ENCODE results near the gene LEMD2. TPM values are rescaled to one million over a fixed set of nuclear protein-coding genes. Genes with fewer than 3 reads are reported as not detected.

The LEMD2 gene
- polyA plus RNA-seq, 1 donor = 33.2 TPM

DNA sequence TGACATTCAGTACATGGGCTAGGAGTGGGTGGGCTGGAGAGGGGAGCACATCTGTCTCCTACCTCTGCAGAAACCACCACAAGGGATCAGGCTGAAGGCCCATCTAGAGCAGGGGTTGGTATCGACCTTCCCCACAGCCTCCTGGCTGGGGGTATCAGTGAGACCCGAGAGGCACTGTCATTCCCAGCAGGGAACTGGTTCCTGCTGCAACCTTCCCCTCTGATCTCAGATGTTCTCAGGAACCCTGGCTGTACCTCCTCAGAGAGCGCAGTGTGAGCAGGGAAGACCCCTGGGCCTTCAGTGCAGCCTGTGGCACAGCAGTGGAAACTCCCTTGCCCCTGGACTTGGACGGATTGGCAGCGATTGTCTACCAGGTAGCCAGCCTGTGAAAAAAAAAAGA, 50.1 kb downstream of the LEMD2 start:
- no peak for DNase-seq (ENCODE audit: low read depth)

DNA sequence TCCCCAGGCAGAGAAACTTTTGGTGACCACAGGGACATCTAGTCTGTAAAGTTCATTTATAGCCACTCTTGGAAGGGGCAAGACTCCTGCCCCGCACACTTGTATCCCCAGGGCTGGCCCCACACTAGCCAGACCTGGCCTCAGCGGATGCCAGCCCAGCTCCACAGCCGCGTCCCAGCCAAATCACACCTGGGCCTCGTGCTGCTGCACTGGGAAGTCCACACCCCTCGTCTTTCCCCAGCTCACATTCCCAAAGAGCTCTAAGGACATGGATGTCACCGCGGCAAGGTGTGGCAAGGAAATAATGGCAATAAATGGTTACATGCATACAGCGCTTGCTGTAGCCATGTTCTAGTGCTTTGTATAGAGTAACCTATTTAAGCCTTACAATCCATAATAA, 50.8 kb downstream of the LEMD2 start:
- no peak for DNase-seq (ENCODE audit: low read depth)

DNA sequence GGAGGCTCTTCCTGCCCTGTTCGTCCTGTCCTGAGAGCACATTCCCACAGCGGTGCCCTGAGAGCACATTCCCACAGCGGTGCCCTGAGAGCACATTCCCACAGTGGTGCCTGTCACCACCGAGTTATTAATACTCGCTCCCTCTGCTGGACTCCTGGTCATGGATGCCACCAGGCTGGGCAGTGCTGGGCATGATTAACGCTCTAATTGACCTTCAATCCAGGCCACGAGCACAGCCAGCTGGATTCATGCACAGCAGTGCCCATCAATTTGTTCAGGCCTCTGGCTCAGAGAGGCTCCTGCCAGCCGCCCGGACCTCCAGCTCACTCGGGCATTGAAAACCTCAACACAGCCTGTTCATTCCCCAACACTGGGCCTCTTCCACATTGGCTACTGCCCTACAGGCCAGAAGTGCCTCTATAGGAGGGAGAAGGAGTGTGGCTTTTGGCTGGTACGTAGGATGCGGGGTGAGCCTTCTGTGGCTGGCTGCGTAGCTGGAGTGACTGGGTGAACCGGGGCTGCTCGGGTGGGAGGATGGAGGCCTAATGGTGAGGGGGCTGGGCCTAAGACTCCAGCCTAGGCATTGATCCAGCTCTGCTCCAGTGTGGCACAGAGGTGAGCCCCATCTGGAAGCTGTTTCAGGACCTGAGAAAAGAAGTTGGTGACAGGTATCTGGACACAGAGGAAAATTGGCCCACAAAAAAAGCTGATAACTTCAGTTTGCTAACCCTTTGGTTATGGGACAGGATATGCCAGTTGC, 51.5 kb downstream of the LEMD2 start:
- DNase-seq (ENCODE audit: low read depth) = no peak

DNA sequence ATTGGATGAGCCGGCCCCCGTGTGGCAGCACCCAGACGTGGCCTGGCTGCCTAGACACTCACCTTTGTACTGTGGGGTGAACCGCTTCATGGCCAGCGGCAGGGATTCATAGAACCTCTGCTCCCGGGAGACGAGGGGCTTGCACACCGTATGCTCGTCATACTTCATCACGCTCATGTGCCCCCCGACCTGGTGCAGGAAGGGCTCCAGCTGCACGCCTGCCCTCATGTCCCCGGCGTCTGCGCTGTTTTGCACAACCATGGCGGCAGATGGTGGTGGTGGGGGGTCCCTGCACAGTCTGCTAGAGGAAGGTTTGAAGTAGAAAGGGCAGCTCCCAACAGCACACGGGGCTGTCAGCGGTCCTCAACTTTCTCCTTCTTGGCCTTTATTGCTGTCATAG, 53.7 kb downstream of the LEMD2 start:
- no peak for DNase-seq (ENCODE audit: low read depth)

DNA sequence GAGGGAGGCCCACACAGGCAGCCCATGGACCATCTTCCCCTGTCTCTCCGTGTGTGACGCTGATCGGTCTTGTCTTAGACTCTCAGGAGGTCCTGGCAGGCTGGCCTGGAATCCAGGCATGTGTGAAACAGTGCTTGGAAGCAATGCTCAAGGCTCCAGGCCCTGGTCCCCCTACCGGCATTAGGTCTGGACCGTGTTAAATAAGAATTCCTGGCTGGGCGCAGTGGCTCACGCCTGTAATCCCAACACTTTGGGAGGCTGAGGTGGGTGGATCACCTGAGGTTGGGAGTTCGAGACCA, 55.3 kb downstream of the LEMD2 start:
- no peak for DNase-seq (ENCODE audit: low read depth)

DNA sequence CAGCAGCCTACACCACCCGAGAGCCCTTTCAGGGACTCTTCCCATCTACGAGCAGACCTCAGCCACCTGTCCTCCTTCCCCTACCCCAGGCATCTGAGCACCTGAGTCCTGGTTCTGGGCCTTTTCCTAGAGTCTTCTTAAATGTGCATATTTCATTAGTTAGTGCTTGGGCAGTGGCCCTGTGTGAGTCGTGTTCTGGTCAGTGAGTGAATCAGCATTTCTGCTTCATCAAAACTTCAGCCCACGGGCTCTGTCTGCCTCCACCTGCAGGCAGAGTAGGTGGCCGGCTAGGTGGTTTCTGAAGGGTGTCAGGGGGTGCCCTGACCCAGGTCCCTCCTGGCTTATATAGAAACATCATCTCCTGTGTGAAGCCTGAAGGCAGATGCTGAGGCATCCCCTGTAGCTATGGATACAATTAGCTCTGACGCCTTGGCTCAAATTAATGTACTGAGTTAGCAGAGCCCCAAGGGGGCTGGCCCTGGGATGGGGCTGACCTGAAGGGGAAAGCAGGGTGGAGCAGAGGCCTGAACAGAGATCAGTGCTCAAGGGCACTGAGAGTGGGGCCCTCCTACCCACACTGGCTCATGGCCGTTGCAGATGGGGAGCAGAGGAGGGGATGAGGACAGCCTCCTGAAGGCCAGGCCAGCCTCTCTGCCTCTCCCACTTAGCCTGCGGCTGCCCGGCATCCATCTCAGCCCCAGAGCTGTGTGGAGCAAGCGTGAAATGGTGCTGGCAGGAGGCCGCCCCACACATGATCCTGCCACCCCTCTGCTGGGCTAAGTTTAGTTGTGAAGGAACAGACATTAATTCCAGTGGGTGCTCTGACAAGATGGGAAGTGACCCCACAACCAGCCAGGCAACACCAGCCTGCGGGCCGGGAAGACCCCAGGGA, 55.9 kb downstream of the LEMD2 start:
- DNase-seq (ENCODE audit: low read depth) = no peak

DNA sequence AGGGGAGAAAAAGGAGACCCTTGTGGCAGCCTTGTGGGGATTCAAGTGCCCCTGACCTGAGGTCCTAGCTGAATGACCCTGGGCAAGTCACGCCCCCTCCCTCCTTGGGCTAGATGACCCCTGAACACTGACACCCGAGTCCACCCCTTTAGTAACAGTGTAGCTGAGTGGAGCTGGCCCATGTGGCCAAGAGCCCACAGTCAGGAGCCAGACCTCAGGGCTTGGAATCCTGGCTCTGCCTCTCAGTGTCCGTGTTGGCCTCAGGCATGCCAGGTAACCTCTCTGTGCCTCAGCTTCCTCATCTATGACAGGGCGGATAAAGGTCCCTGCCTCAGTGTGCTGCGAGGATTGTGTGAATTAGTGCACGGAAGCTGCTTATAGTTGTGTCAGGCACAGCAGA, 56.5 kb downstream of the LEMD2 start:
- DNase-seq (ENCODE audit: low read depth) = no peak

DNA sequence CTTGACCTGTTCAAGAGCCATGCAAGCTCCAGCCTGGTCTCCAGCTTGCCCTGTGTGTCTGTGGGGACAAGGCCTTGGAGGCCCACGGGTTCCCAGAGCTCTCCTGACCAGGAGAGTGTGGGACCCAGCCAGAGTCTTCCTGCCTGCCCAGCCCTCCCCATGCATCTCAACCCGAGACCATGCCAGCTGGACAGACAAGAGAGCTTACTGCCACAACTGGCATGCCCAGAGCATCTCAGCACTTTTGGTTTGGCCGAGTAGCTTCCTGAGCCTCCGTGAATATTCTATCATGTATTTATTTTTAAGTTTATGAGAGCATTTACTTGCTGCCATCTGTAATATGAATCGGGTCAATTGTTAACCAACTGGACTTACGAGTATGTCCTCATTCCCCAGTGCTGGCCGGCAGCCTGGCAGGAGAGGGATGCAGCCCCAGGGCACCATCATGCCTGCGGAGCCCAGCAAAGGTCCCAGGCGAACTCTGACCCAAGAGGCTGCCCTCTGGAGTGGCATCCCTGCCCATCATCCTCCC, 57.1 kb downstream of the LEMD2 start:
- no peak for DNase-seq (ENCODE audit: low read depth)

DNA sequence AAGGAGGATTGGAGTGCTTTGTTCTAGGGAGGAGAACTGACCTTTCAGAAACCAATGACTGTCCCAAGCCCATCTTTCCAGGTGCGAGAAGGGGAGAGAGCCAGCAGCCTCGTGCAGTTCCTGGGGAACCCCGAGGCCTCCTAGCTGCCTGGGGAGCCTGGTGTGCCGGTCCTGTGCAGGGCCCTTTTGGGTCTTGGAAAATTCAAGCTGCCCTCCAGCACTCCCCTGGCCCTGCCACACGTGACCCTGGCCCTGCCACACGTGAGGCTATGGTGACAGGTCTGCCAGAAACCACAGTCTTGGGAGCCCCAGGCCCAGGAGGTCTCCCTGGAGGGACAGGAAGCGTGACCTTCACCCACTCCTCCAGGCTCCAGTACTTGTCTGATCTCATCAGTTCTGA, 57.9 kb downstream of the LEMD2 start:
- DNase-seq (ENCODE audit: low read depth) = no peak

DNA sequence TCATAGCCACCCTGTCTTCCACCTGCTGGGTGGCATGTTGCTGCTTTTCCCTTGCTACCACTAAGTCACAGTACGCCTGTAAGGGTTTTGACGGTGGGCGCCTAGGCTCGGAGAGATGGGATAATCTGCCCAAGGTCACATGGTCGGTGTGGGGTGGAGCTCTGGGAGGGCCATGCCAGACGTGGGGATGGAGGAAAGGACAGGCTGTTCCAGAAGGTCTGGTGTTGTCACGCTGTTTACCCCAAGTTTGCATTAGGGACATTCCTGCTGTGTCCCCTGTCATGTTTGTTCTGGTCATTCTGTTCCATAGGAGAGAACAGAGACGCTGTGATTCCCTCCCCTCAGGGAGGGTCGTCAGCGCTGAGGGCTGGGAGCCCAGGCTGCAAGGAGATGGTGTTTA, 58.3 kb downstream of the LEMD2 start:
- no peak for DNase-seq (ENCODE audit: low read depth)

DNA sequence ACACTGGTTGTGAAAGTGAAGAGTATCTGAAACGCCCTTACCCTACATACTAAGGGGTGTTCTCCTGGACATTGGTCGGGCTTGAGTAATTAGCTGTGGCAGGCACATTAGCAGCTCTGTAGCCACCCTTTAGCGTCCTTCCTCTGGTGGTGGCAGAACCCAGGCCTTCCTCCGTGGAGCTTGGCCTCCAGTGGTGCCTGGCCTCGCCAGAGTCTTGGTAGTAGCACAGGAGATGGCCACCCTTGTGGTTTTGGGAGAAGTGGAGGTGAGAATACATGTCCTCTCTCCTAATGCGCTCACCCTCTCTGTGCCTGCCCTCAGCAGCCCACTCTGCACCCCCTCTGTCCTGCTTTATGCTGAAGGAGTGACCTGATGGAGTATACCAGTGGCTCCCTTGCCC, 59.9 kb downstream of the LEMD2 start:
- DNase-seq (ENCODE audit: low read depth) = no peak

DNA sequence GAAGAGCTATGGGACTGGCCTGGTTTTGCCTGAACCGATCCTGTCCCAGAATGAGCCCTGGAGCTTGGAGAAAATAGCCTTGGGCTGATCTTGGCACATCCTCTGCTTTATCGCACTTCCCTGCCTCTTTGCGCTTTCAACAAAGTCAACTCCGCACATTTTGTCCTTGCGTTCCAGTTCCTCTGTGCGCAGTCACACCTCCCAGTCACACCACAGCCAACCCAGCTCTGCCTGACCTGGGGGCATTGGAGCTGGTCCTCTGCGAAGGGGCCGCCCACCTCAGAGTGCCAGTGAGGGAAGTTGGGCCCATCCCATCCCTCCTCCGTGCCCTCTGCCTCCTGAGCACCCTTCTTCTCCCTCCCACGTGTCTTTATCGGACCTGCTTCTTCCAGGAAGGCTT, 60.5 kb downstream of the LEMD2 start:
- DNase-seq (ENCODE audit: low read depth) = no peak

DNA sequence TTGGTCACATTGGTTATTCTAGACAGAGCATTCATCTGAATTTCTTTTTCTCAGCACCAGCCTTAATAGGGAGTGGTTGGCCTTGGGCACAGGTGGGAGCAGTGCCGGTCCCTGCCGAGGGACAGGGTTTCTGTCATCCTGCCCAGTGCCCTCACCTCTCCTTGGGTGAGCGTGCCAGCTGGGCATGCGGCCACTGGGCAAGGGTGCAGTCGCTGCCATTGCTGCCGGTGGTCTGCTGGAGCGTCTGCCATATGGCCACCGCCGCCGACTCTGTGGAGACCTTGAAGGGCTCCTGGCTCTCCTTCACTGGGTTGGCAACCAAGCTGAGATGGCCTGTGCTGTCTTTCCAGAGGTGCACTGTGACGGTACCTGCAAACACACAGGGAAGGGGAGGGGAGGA, 61.0 kb downstream of the LEMD2 start:
- DNase-seq (ENCODE audit: low read depth) = no peak

DNA sequence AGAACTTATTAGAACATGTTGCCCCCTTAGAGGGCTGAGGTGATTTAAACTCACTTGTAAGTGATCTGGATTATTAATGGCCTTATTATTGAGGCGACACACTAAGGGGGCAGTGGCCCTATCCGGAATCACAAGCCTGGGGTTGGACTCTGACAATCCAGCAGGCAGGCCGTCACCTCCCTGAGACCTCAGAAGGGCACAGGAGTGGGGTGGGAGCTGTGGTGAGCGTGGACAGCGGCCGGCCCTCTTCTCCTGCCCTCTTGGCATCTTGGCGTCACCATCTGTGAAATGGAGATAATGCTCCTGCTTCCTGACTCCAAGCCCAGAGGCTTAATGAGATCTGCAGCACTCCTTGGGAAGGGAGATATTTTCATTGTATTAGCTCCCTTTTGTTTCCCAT, 61.8 kb downstream of the LEMD2 start:
- DNase-seq (ENCODE audit: low read depth) = no peak

DNA sequence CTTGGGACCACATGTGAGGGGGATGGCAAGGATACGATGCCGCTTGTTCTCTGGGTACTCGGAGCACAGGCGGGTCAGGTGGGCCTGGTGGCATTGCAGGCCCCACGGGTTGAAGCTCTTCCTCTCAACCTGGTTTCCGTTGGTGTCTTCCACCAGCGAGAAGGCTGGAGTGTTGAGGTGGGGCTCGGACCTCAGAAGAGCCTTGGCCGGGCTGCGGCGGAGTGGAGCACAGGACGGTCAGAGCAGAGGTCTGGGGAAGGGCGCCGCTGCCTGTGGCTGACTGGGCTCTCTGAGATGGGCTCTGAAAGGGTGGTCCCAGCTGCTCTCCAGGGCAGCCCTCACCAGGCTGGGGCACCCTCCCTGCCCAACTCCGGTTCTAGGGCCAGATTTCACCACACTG, 62.2 kb downstream of the LEMD2 start:
- DNase-seq (ENCODE audit: low read depth) = no peak

DNA sequence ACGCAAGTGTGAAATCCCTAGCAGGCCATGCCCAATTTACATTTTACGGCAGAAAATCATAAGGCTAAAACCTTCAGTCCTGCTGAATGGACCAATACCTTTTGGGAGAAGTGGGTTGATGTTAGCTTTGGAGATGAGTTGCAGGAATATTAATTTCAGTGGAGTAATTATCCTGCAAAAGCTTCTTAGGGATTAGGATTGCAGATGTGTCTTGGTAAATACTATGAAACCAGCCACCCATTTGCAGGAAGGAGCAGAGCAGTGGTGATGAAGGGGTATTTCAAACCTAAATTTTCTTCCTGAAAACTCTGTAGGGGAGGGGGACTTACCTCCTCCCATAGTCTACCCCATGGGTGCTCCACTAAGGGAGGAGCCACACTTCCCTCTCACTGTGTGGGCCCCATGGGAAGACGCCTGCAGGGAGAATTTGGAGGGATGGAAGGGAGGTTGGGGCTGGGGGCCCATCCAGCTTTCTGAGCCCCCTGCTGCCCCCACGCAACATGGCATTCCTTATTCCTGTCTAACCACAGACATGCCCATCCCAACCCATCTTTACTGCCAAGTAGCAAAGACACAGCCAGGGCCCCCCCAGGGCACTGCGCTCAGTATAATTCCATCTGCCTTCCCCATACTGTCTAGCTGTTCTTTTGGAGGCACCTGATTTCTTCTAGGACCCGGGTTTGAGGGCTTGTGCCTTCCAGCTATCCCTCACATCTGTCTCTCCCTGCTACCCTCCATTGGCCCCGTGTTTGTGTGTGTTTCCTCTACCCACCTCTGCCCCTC, 62.8 kb downstream of the LEMD2 start:
- no peak for DNase-seq (ENCODE audit: low read depth)

DNA sequence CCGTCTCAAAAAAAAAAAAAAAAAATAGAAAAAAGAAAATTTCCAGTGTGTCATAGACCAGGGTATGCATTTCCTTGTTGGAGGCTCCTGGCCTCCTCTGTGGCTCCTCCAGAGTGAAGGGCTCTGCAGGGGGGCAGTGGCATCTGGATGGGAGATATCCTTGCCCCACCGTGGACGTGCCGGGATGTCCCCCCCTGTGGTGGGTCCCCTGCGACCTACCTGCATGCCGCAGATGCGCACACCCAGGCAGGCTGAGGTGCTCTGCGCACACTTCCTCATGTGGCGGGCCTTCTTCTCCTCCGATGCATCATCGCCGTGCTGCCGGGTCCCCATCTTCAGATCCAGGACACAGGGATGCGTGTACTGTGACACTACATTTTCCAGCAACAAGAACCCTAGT, 63.7 kb downstream of the LEMD2 start:
- no peak for DNase-seq (ENCODE audit: low read depth)

DNA sequence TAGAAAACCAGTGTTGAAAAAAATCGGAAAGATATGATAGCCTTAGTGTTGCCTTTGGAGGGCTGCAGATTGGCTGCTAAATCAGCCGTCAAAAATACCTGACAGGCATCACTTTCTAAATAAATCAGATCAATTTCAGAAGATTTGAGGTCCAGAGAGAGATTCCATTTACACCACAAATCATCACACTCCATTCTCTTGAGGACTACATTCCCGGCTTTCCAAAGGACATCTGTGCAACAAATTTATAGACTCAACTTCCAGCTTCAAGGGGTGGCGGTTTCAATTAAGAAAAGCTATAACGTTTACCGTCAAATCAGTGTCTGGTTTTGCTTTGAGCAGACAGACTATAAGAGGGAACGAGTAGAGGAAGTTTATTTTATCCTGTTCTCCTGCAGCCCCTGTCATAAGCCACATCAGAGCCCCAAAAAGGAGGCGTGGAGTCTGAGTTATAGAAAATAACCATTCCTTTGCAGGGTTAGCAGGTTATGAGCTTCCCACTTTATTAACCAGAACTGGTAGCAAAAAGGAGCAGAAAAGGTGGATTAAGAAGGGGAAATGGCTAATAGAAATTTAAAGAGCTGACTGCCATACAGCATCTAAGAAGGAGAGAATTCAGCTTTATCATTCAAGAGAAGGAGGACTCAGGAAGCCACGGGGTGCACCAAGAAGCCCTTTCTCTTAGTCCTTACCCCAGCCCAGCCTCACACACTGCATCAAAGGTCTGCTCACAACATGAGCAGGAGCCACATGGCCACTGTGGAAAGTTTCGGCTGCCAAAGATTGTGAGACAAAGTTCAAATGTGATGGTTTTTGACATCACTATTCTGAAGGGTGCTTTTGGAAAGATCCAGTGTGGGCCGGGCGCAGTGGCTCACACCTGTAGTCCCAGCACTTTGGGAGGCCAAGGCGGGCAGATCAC, 64.6 kb downstream of the LEMD2 start:
- no peak for DNase-seq (ENCODE audit: low read depth)

DNA sequence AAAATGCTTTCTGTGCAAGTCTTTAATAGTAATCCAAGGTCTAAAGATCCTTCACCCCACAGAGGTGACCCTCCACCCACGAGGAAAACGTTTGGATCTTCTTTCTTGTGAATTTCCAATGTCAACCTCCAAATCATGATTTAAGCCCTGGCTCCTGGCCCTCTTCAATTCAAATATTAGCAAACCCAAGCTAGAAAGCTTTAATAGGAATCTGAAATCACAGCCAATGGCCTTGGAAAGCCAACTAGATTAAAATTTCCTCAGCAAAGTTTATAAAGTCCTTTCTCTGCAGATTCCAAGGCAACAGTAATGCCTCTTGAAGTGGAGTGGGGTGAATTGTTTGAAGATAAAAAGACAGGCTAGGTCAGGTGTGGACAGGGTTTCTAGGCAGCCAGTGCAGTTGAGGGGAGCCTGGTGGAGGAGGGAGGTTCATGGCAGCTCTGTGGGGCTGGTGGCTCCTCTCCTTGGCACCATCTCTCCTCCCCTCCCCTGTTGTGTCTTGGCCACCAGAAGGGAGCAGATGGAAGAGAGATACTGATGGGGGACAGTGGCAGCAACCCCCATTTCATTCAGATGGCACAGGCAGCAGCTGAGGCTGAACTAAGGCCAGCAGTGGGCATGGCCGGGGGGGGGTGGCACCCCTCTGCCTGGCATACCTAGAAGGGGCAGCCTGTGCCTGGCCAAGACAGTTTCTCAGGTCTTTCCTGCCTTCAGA, 65.4 kb downstream of the LEMD2 start:
- DNase-seq (ENCODE audit: low read depth) = no peak

DNA sequence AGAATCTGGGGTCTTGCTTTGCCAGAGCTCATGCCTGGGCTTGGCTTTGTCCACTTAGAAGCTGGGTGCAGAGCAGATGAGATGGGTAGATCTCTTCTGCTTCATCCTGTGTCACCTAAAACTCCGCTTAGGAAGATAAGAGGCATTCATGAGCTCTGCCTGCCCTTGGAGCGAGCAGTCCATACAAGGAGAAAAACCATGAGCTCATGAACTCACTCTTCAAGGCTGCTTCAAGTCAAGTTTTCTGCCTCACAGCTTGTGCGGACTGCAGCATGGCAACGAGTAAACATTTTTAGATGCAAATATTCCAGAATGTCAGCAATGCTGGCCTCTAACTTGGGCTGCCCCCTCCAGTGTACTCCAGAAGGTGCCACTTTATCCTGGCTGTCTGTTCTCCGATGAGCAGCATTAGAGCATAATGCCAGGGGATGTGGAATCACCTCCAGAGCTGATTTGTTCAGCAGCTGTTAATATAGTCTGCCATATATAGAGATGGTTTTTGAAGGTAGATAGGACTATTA, 66.8 kb downstream of the LEMD2 start:
- no peak for DNase-seq (ENCODE audit: low read depth)
